PFSK-1 (cell line): ENCODE measurements around the gene SEL1L2.

Experiments used
- SIN3A ChIP-seq: IDR thresholded peaks from 2 replicates; pipeline ENCODE4 v1.6.1; 2012; ENCODE audit warnings: mild to moderate bottlenecking, low read length, moderate library complexity, borderline replicate concordance; ENCODE audit not compliant: insufficient read depth
- TAF1 ChIP-seq: IDR thresholded peaks from 2 replicates; pipeline ENCODE4 v1.6.1; 2012; ENCODE audit warnings: low read length, control low read depth, borderline replicate concordance; ENCODE audit not compliant: insufficient read depth

DNA sequence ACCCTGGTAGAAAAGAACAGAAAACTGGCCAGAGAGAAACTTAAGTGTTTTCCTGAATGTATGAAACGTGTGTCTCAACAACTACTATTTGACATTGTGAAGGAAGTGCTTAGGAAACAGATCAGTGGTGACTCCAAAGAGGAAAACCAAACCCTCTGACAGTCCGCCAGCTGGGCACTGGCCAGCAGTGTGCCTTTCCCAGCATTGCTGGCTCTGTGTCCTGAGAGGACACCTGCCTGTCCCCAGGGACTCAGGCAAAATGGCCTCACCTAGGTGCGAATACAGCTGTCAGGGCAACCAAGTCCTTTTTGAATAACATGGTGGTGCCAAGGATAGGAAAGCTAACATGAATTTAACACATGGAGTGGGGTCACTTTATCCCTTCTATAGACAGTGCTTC, 133.1 kb downstream of the SEL1L2 start:
- TF ChIP-seq TAF1 (no peak), SIN3A (no peak)
